K562 (cell line): Measurements from ENCODE around the gene RNASEH2A. TPM values are rescaled to one million over a fixed set of nuclear protein-coding genes. Genes with fewer than 3 reads are reported as not detected.

ENCODE experiments used
- BRD4 ChIP-seq: fragments of 200-600 bp; sonication (generic); IDR thresholded peaks from 2 replicates; pipeline ENCODE4 v1.6.1; 2017; ENCODE audit warnings: inconsistent platforms
- CHD4 ChIP-seq: fragments of 200-600 bp; sonication (generic); IDR thresholded peaks from 3 replicates; pipeline ENCODE4 v1.6.1; 2012; ENCODE audit warnings: low read depth, mild to moderate bottlenecking, mixed read lengths, low read length, inconsistent platforms; ENCODE audit not compliant: insufficient read depth, insufficient replicate concordance, poor library complexity, severe bottlenecking
- CTBP1 ChIP-seq: fragments of 450-650 bp; IDR thresholded peaks from 2 replicates; pipeline ENCODE4 v1.6.1; 2016; ENCODE audit warnings: borderline replicate concordance
- DACH1 ChIP-seq: fragments of 450-650 bp; IDR thresholded peaks from 2 replicates; pipeline ENCODE4 v1.6.1; 2018; ENCODE audit not compliant: partially characterized antibody
- EGR1 ChIP-seq: fragments of 450-650 bp; conservative IDR thresholded peaks from 2 replicates; pipeline ENCODE4 v1.6.1; 2017; ENCODE audit warnings: mild to moderate bottlenecking
- ESRRB ChIP-seq: fragments of 250-450 bp; sonication (Bioruptor Pico); IDR thresholded peaks from 2 replicates; pipeline ENCODE4 v1.5.0; 2020; ENCODE audit warnings: mild to moderate bottlenecking, moderate library complexity, borderline replicate concordance
- FOXK2 ChIP-seq, 2 experiments: fragments of 450-650 bp; IDR thresholded peaks in 1 of 2; conservative IDR thresholded peaks in 1 of 2; 2 replicates each; pipeline ENCODE4 v1.6.1; 2016; ENCODE audit warnings: low read depth in 2 of 2, mild to moderate bottlenecking in 1 of 2
- GATAD2A ChIP-seq: fragments of 450-650 bp; IDR thresholded peaks from 2 replicates; pipeline ENCODE4 v1.6.1; 2017
- HNRNPLL ChIP-seq: fragments of 200-400 bp; formaldehyde crosslinking; IDR thresholded peaks from 2 replicates; pipeline ENCODE4 v1.6.1; 2017; ENCODE audit warnings: low read length, low read depth, mild to moderate bottlenecking; ENCODE audit not compliant: poor library complexity, severe bottlenecking
- NFE2 ChIP-seq: IDR thresholded peaks from 2 replicates; pipeline ENCODE4 v1.6.1; 2014; ENCODE audit warnings: antibody characterized with exemption, low read depth
- POLR2AphosphoS5 ChIP-seq: IDR thresholded peaks from 2 replicates; pipeline ENCODE4 v1.6.1; 2011; ENCODE audit warnings: mild to moderate bottlenecking, low read depth, low read length, moderate library complexity; ENCODE audit not compliant: control insufficient read depth, insufficient read depth
- POLR2G ChIP-seq: fragments of 200-400 bp; formaldehyde crosslinking; IDR thresholded peaks from 2 replicates; pipeline ENCODE4 v1.6.1; 2017; ENCODE audit warnings: low read depth, mild to moderate bottlenecking, antibody characterized with exemption, low read length, moderate library complexity
- RBBP5 ChIP-seq: fragments of 200-600 bp; sonication (generic); IDR thresholded peaks from 2 replicates; pipeline ENCODE4 v1.6.1; 2012; ENCODE audit warnings: borderline replicate concordance, mild to moderate bottlenecking, low read length, control low read depth, inconsistent platforms; ENCODE audit not compliant: insufficient read depth, poor library complexity, severe bottlenecking
- RBFOX2 ChIP-seq: fragments of 200-400 bp; formaldehyde crosslinking; IDR thresholded peaks from 2 replicates; pipeline ENCODE4 v1.6.1; 2017; ENCODE audit warnings: low read depth, mild to moderate bottlenecking, low read length, moderate library complexity
- RNF2 ChIP-seq: sonication (generic); IDR thresholded peaks from 2 replicates; pipeline ENCODE4 v1.6.1; 2016
- STAT5A ChIP-seq: IDR thresholded peaks from 2 replicates; pipeline ENCODE4 v1.6.1; 2012; ENCODE audit warnings: low read length, inconsistent platforms, borderline replicate concordance
- TSHZ1 ChIP-seq: fragments of 250-450 bp; sonication (Bioruptor Pico); IDR thresholded peaks from 2 replicates; pipeline ENCODE4 v1.4.0; 2020; ENCODE audit warnings: mild to moderate bottlenecking, moderate library complexity
- WHSC1 ChIP-seq: IDR thresholded peaks from one replicate; pipeline ENCODE4 v1.6.1; 2012; ENCODE audit warnings: low read length, control low read depth, inconsistent platforms
- ZFP30 ChIP-seq: fragments of 250-450 bp; sonication (Bioruptor Pico); IDR thresholded peaks from 2 replicates; pipeline ENCODE4 v1.8.0; 2022; ENCODE audit warnings: moderate library complexity, mild to moderate bottlenecking, inconsistent platforms, borderline replicate concordance
- ZKSCAN8 ChIP-seq: fragments of 200-800 bp; sonication (Bioruptor generic); IDR thresholded peaks from 2 replicates; pipeline ENCODE4 v1.6.1; 2016; ENCODE audit warnings: missing genetic modification characterization, missing compliant biosample characterization
- ZNF175 ChIP-seq: fragments of 200-800 bp; sonication (Bioruptor generic); IDR thresholded peaks from 2 replicates; pipeline ENCODE4 v1.6.1; 2016; ENCODE audit warnings: low read depth, mild to moderate bottlenecking, missing genetic modification characterization, missing compliant biosample characterization
- polyA plus RNA-seq, 8 experiments: library from polyadenylated mRNA; depleted of rRNA in 4 of 8; stranded (reverse) in 5 of 8; unstranded in 3 of 8; fragments of >200 nt; fragmentation: Nextera tagmentation in 2 of 8; fragmentation: Illumina TruSeq in 1 of 8; extraction: Ambion mirVana in 2 of 8; extraction: Trizol in 1 of 8; gene quantifications; 2 replicates each; pipeline versions ENCODE4 v1.2.1 to v1.2.3, GENCODE V29; 2011 to 2014; ENCODE audit warnings: inconsistent platforms in 1 of 8, missing spikeins in 1 of 8
- total RNA-seq, 7 experiments: library from RNA; depleted of rRNA in 6 of 7; stranded (reverse); fragments of >200 nt in 6 of 7; fragmentation: Illumina TruSeq in 2 of 7; extraction: Trizol in 2 of 7; gene quantifications; 2 replicates each; pipeline versions ENCODE4 v1.2.1 to v1.2.3, GENCODE V29; 2011 to 2021; ENCODE audit warnings: low replicate concordance in 1 of 7
- TF ChIP-seq, protein P1 (sequence below): fragments of 450-650 bp; IDR thresholded peaks from 2 replicates; pipeline ENCODE4 v1.6.1; 2016; ENCODE audit warnings: borderline replicate concordance

The RNASEH2A gene
- total and polyA plus RNA-seq, 9 of the 15 experiments (the other 6 are each of a cell fraction or from before 2014, with no cell fraction given) = 22.3 to 78.0 (median 61.7) TPM

GRCh38 chr19:12778017-12778904 lies 28.1 kb upstream of the RNASEH2A start (continued):
- TF ChIP-seq TSHZ1 (CRISPR knock-in tag) (no peak), POLR2G (peak; percentile 64; the same call in 1 of the 2 replicates), STAT5A (no peak), GATAD2A (0 out of 2 replicates have a peak, but pooled peaks have one; percentile 32), BRD4 (0 out of 2 replicates have a peak, but pooled peaks have one; percentile 24), RNF2 (0 out of 2 replicates have a peak, but pooled peaks have one; percentile 23), FOXK2 (conservative IDR thresholded peaks at IDR 0.05 in 1 of 2, IDR thresholded peaks at IDR 0.05 in 1 of 2; ENCODE audit: low read depth in 2 of 2) (0 out of 4 replicates have a peak, but pooled peaks of 1 of the 2 experiments have one; percentile 12), CTBP1 (0 out of 2 replicates have a peak, but pooled peaks have one; percentile 10), HNRNPLL (no peak), RBBP5 (peak; percentile 48), EGR1 (no peak), ZNF175 (CRISPR knock-in tag) (0 out of 2 replicates have a peak, but pooled peaks have one; percentile 15), WHSC1 (no peak), CHD4 (peak; percentile 16), RBFOX2 (peak; percentile 68), ESRRB (CRISPR knock-in tag) (no peak), ZKSCAN8 (CRISPR knock-in tag) (peak; percentile 52; the same call in 1 of the 2 replicates), DACH1 (peak; percentile 6), POLR2AphosphoS5 (no peak), ZFP30 (CRISPR knock-in tag) (no peak), NFE2 (no peak)
- TF ChIP-seq, protein P1, sequence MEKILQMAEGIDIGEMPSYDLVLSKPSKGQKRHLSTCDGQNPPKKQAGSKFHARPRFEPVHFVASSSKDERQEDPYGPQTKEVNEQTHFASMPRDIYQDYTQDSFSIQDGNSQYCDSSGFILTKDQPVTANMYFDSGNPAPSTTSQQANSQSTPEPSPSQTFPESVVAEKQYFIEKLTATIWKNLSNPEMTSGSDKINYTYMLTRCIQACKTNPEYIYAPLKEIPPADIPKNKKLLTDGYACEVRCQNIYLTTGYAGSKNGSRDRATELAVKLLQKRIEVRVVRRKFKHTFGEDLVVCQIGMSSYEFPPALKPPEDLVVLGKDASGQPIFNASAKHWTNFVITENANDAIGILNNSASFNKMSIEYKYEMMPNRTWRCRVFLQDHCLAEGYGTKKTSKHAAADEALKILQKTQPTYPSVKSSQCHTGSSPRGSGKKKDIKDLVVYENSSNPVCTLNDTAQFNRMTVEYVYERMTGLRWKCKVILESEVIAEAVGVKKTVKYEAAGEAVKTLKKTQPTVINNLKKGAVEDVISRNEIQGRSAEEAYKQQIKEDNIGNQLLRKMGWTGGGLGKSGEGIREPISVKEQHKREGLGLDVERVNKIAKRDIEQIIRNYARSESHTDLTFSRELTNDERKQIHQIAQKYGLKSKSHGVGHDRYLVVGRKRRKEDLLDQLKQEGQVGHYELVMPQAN = 0 out of 2 replicates have a peak, but pooled peaks have one; percentile 37
